ENCODE measurements around the gene STAT2. TPM values are rescaled to one million over a fixed set of nuclear protein-coding genes. Genes with fewer than 3 reads are reported as not detected.

STAT2 gene
- total RNA-seq, 4 donors from 2014 or later: 21.0 to 33.2 (median 27.4) TPM

DNA sequence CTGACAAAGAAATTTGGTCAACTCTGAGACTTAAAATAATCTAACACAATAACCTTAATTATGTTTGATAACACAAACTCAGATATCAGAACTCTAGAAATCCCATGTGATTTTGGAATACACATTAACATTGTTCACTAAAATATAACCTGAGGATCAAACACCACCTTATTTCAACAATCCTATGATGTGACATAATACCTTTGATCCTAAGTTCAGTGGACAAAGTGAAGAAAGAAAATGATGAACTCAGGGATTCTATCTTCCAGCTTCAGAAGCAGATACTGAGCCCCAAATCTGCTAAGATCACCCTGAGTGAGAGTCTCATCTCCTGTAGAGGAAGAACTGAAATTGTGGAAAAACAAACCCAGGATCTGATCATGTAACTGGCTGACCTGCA lies 38.4 kb upstream of the STAT2 start:
- TF ChIP-seq, protein P1, sequence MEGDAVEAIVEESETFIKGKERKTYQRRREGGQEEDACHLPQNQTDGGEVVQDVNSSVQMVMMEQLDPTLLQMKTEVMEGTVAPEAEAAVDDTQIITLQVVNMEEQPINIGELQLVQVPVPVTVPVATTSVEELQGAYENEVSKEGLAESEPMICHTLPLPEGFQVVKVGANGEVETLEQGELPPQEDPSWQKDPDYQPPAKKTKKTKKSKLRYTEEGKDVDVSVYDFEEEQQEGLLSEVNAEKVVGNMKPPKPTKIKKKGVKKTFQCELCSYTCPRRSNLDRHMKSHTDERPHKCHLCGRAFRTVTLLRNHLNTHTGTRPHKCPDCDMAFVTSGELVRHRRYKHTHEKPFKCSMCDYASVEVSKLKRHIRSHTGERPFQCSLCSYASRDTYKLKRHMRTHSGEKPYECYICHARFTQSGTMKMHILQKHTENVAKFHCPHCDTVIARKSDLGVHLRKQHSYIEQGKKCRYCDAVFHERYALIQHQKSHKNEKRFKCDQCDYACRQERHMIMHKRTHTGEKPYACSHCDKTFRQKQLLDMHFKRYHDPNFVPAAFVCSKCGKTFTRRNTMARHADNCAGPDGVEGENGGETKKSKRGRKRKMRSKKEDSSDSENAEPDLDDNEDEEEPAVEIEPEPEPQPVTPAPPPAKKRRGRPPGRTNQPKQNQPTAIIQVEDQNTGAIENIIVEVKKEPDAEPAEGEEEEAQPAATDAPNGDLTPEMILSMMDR (IDR thresholded peaks at IDR 0.05 in 4 of 5, conservative IDR thresholded peaks at IDR 0.05 in 1 of 5): no peak
- no peak for TF ChIP-seq POLR2A (IDR thresholded peaks at IDR 0.05)
- Histone ChIP-seq H3K4me1 (no peaks in the 10 kb centered on the region), H3K27me3 (no peaks in the 10 kb centered on the region), H3K4me3 (no peak overlapping the region), H3K27ac (no peak overlapping the region), H3K9me3 (no peaks in the 10 kb centered on the region), H3K36me3 (no peaks in the 10 kb centered on the region)
- ATAC-seq (no peak), DNase-seq (no peak)
- in situ Hi-C loops (cut with MboI; ENCODE audit: low sequenced_read_pairs in 4 of 4) (no loop called here), intact Hi-C loops (cut with DNase I; ENCODE audit: low total_unique reads) (no loop called here)

DNA sequence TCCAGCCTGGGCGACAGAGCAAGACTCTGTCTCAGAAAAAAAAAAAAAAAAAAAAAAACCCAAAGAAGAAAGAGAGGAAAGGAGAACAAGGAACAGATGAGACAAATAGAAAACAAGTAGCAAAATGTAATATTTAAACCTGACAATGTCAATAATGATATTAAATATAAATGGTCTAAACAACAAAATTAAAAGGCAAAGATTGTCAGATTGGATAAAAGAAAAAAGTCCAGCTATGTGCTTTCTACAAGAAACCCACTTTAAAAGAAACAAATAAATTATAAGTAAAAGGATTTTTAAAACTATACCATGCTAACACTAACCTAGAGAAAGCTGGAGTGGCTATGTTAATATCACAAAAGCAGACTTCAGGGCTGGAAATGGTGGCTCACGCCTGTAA lies 32.4 kb upstream of the STAT2 start:
- Histone ChIP-seq H3K4me3 (no peak overlapping the region), H3K27ac (no peak overlapping the region), H3K9me3 (no peaks in the 10 kb centered on the region), H3K27me3 (no peaks in the 10 kb centered on the region), H3K4me1 (no peaks in the 10 kb centered on the region), H3K36me3 (no peaks in the 10 kb centered on the region)
- in situ Hi-C loops (cut with MboI; ENCODE audit: low sequenced_read_pairs in 4 of 4) (no loop called here), intact Hi-C loops (cut with DNase I; ENCODE audit: low total_unique reads) (no loop called here)
- DNase-seq (no peak), ATAC-seq (no peak)
- TF ChIP-seq, protein P1 (IDR thresholded peaks at IDR 0.05 in 4 of 5, conservative IDR thresholded peaks at IDR 0.05 in 1 of 5): no peak
- no peak for TF ChIP-seq POLR2A (IDR thresholded peaks at IDR 0.05)

DNA sequence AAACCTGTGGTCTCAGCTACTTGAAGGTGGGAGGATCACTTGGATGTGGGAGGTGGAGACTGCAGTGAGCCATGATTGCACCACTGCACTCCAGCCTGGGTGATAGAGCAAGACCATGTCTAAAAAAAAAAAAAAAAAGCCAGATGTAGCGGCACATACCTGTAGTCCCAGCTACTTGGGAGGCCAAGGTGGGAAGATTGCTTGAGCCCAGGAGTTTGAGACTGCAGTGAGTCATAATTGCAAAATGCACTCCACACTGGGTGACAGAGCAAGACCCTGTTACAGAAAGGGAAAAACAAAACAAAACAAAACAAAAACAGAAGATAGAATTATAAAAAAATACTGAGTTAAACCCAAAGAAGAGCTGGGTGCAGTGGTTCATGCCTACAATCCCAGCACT lies 31.8 kb upstream of the STAT2 start:
- ATAC-seq (no peak), DNase-seq (no peak)
- no peak overlapping the region for H3K27ac ChIP-seq
- TF ChIP-seq, protein P1 (IDR thresholded peaks at IDR 0.05 in 4 of 5, conservative IDR thresholded peaks at IDR 0.05 in 1 of 5): no peak
- TF ChIP-seq POLR2A (IDR thresholded peaks at IDR 0.05): no peak
- intact Hi-C loops (cut with DNase I; ENCODE audit: low total_unique reads) (no loop called here), in situ Hi-C loops (cut with MboI; ENCODE audit: low sequenced_read_pairs in 4 of 4) (no loop called here)
- no peaks in the 10 kb centered on the region for H3K4me1 ChIP-seq
- H3K4me3 ChIP-seq: no peak overlapping the region
- H3K9me3 ChIP-seq: no peaks in the 10 kb centered on the region
- H3K27me3 ChIP-seq: no peaks in the 10 kb centered on the region
- no peaks in the 10 kb centered on the region for H3K36me3 ChIP-seq

DNA sequence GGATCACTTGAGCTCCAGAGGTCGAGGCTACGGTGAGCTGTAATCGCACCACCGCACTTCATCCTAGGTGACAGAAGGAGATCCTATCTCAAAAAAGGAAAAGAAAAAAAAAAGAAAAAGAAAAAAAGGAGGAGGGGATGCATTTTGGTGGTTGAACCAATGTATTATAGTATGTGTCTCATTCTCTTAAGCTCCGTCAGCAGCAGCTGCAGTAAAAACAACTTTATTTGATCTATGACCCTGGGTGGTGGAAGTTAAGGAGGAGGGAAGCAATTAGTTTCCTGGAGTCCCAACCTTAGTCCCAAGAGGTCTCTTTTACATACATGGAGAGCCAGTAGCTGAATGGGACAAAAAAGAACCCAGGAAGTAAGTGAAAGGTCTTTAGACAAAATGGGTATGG lies 29.5 kb upstream of the STAT2 start:
- intact Hi-C loops (cut with DNase I; ENCODE audit: low total_unique reads): no loop called here
- in situ Hi-C loops (cut with MboI; ENCODE audit: low sequenced_read_pairs in 4 of 4): no loop called here

More for the DNA sequence above, 29.5 kb upstream of the STAT2 start:
- ATAC-seq: no peak
- DNase-seq: no peak
- no peaks in the 10 kb centered on the region for H3K36me3 ChIP-seq
- H3K4me3 ChIP-seq: no peak overlapping the region
- H3K9me3 ChIP-seq: no peaks in the 10 kb centered on the region
- no peaks in the 10 kb centered on the region for H3K4me1 ChIP-seq
- H3K27ac ChIP-seq: no peak overlapping the region
- H3K27me3 ChIP-seq: no peaks in the 10 kb centered on the region
- no peak for TF ChIP-seq POLR2A (IDR thresholded peaks at IDR 0.05)
- TF ChIP-seq, protein P1 (IDR thresholded peaks at IDR 0.05 in 4 of 5, conservative IDR thresholded peaks at IDR 0.05 in 1 of 5): no peak

Measured in gastrocnemius medialis (tissue), 4 donors.